Measurements from ENCODE around the gene PLPP7.

DNA sequence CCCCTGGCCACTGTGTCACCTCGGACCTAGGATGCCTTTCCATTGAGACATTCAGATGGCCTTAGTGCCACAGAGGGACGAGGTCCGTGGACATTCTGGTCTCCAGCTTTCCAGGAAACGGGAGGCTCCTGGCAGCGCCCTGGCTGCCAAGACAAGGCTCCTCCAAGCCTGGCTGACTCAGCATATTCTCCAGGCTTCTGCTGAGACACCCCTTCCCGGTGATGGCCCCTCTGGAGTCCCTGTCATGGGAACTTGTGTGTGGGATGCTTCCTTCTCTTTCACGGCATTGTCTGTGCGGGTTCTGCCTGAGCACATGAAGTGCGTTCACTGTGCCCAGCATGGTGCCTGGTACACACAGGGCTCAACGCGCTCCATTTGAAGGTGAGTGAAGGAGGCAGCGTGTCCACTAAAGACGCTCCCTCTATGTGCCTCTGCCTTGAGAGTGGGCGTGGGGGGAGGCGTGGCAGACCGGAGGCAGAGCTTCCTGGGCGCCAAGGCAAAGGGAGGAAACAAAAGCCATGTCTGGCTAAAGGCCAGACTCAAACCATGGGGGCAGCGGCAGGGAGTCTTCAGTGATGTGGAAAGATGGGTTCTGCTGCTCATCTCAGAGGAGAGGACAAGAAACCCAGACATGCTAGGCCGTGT lies 58.0 kb downstream of the PLPP7 start:
- TF ChIP-seq, protein P1, sequence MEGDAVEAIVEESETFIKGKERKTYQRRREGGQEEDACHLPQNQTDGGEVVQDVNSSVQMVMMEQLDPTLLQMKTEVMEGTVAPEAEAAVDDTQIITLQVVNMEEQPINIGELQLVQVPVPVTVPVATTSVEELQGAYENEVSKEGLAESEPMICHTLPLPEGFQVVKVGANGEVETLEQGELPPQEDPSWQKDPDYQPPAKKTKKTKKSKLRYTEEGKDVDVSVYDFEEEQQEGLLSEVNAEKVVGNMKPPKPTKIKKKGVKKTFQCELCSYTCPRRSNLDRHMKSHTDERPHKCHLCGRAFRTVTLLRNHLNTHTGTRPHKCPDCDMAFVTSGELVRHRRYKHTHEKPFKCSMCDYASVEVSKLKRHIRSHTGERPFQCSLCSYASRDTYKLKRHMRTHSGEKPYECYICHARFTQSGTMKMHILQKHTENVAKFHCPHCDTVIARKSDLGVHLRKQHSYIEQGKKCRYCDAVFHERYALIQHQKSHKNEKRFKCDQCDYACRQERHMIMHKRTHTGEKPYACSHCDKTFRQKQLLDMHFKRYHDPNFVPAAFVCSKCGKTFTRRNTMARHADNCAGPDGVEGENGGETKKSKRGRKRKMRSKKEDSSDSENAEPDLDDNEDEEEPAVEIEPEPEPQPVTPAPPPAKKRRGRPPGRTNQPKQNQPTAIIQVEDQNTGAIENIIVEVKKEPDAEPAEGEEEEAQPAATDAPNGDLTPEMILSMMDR (IDR thresholded peaks at IDR 0.05; ENCODE audit: low read depth, low read length) = no peak
- TF ChIP-seq POLR2A (IDR thresholded peaks at IDR 0.05; ENCODE audit: extremely low read depth, insufficient read length) (no peak), MYC (IDR thresholded peaks at IDR 0.05; ENCODE audit: low read depth, low read length) (no peak)
- TF ChIP-seq, protein P2, sequence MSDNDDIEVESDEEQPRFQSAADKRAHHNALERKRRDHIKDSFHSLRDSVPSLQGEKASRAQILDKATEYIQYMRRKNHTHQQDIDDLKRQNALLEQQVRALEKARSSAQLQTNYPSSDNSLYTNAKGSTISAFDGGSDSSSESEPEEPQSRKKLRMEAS (IDR thresholded peaks at IDR 0.05; ENCODE audit: low read depth, low read length) = no peak
